ENCODE measurements around the gene SAMD11.
A peak's percentile ranks its signal among the peaks of the same experiment; 100 is the strongest.

Gene SAMD11

GRCh38 chr1:905811-906599 lies 17.7 kb upstream of the SAMD11 start:
- DNase-seq (ENCODE audit: low read depth): no peak

DNA sequence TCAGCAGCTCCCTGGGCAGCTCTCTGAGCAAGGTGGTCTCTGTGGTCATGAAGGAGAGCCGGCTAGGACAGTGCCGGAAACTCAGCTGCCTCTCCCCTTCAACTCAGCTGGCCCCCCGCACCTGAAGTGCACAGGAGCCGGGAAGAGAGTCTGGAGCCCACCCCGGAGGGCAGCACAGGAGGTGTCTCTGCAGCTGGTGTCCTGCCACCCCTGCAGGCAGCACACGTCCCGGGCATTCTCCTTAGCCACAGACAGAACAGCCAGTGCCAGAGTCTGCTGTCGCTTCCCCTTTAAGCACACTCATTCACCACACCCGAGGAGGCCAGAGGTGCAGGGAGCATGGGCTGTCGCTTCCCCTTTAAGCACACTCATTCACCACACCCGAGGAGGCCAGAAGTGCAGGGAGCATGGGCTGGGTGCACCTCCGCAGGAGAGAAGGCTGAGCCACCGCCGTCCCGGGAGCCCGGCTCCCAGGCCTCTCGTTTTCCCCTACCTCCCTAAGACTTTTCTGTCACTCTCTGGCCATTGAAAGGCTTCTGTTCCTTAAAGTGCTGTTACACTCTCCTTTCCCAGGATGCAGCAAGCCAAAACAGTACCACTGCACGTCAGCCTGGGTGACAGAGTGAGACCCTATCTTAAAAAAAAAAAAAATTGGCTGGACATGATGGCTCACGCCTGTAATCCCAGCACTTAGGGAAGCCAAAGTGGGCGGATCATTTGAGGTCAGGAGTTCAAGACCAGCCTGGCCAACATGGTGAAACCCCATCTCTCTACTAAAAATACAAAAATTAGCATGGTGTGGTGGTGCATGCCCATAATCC lies 16.9 kb upstream of the SAMD11 start:
- no peak for DNase-seq (ENCODE audit: low read depth)

DNA sequence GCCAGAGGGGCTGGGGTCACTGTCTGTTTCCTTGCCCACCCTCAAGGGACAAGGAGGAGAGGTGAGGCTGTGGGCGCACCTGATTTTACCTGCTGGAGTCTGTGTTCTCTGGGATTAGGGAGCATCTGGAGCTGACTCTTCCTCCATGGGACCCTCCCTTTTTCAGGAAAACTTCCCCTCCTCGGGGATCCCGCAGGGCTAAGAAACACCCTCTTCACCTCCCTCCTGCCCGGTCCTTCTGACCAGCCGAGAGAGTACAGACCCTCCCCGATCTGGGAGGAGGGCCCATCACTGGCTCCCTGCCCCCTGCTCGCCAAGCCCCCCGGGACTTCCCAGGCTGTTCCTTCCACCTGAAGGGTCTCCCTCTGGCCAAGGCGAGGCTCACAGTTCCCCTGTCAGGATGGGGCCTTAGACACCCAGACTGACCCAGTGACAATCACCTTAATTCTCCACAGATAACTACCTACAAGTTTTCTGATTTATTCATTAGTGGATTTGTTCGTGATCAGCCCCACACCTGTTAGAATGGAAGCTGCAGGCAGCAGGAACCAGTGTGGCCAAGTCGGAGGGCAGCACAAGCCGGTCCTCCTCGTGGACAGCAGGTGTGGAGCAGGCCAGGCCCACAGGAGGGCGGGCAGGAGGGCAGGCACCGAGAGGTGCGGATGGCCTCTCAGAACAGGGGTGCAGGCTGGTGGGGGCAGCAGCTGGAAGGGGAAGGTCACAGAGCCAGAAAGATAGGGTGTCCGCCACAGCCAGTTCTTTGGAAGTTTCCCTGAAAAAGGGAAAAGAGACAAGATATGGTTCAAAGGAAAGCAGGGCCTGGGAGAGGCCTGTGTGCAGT lies 15.9 kb upstream of the SAMD11 start:
- DNase-seq (ENCODE audit: low read depth): no peak

DNA sequence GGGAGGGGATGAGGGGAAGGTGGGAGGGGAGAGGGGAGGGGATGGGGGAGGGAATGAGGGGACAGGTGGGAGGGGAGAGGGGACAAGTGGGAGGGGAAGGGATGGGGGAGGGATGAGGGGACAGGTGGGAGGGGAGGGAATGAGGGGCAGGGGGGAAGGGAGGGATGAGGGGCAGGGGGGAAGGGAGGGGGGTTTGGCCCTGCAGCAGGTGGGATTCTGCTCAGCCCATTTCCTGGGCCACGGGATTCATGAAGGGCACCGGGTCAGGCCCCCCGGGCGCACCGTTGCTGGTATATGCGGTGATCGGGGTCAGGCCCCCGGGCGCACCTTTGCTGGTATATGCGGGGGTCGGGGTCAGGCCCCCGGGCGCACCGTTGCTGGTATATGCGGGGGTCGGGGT lies 15.1 kb upstream of the SAMD11 start:
- no peak for DNase-seq (ENCODE audit: low read depth)

- no peak for DNase-seq (ENCODE audit: low read depth)
Measured at GRCh38 chr1:909861-910310, 13.8 kb upstream of the SAMD11 start.

DNA sequence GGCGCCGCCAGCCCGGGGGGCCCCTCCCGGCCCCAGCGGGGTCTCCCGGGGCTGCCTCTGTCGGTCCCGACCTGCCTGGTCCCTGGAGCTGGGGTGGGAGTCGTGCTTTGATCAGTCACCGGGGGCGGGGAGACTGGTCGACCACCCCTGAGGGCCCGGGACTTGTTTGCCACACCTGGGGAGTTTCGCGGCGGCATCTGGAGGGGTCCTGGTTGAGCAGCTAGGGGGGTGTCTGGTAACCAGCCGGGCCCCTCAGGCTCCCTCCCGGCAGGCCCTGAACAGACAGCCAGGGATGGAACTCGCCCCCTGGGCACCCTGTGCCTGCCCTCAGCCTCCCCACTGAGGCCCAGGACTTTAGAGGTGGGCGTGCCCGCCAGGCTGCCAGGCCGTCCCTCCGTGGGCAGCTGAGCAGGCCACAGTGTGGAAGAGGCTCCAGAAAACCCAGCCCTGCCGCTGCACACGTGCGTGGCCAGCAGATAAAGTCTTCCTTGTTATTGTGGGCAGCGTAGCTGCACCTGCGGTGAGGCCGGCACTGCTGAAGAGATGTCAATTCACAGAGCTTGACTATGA lies 13.3 kb upstream of the SAMD11 start:
- no peak for DNase-seq (ENCODE audit: low read depth)

DNA sequence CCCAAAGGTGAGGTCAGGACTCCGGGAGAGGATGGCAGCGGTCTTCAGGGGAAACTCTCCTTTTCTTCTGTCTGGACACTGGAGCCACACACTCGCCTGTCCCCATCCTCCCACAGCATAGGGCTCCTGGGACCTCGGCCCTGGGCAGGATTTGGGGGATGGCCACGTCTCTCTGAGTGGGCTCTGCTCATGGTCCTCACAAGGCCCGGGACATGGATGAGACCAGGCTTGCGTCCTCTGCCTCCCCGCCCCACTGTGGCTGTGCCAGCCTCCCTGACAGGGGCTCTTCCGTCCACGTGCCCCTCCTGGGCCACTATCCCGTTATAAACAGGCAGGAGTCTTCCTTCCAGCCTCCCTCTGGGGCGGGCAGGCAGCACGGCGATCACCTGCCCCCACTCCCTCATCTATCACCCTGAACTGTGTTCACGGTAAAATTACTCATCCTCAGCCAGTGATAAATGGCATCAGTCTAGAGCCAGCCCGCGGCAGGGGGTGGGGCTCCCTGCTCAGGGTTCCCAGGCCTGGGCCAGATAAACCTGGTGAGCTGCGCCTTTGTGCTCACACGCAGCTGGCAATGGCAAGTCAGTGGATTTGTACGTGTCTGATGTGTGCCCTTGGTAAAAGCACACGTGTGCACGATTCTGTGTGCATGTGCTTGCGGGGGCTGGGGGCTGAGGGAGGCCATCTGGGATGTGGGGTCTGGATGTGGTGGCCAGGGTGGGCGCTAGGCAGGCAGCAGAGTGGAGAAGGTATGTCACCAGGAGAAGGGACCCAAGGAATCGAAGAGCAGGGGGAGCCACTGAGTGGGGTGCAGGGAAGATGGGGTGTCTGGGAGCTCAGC lies 12.6 kb upstream of the SAMD11 start:
- peak; percentile 88 for DNase-seq (ENCODE audit: low read depth)

DNA sequence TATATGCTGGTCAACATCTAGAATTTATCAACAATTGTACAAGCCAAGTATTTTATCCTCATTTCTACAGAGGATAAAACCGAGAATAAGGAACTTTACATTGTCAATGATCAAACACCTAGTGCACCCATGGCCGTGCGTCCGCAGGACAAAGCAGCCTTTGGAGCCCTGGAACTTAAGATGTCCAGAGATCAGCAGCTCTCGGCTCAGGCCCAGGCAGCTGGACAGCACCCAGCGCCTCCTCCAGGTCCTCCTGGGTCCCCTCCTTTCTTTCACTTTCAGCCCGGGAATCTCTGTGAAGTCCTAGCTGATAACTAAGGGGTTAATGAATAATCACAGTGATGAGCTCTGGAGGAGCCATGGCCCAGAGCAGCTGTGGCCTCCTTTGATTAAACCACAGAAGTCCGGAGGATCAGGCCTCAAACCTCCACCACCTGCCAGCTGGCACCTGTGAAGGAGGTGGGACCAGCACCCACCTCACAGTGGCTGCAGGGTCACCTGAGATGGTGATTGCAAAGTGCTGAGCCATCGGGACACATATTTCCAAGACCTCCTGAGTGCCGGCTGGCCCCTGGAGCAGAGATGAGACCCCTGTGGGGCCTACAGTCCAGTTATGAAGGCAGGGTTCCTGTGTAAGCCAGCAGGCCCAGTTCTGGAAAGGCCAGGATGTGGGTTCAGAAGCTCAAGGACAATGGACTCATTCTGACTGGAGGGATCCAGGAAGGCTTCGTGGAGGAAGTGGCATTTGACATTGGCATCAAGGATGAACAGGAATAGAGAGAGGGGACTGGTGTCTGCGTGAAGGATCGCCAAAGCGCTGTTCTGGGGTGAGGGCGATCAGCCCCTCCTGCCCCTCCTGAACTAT lies 11.6 kb upstream of the SAMD11 start:
- DNase-seq (ENCODE audit: low read depth): no peak

DNA sequence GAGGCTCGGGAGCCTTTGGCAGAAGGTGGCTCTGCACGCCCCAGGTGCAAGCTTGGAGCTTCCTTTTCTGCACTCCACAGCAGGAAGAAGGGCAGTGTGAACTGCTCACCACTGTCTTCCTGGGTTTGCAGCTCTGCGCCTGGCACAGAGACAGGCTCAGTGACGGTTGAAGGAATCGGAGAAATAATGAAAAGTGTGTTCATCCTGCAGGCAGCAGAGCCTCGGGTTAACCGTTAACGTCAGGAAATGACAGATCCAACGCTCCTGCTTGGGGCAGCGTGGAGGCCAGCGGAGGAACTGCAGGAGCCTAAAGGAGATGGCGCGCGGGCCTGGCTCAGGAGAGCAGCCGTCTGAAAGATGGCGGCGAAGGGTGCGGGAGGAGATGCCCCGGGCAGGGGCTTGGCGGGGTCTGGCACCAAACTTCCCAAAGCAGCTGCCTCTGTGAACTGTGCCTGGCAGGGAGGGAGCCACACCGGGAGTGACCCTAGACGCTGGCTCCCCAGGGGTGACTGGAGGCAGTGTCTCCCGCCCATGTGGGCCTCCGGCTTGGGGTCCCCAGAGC lies 10.9 kb upstream of the SAMD11 start:
- no peak for DNase-seq (ENCODE audit: low read depth)

DNA sequence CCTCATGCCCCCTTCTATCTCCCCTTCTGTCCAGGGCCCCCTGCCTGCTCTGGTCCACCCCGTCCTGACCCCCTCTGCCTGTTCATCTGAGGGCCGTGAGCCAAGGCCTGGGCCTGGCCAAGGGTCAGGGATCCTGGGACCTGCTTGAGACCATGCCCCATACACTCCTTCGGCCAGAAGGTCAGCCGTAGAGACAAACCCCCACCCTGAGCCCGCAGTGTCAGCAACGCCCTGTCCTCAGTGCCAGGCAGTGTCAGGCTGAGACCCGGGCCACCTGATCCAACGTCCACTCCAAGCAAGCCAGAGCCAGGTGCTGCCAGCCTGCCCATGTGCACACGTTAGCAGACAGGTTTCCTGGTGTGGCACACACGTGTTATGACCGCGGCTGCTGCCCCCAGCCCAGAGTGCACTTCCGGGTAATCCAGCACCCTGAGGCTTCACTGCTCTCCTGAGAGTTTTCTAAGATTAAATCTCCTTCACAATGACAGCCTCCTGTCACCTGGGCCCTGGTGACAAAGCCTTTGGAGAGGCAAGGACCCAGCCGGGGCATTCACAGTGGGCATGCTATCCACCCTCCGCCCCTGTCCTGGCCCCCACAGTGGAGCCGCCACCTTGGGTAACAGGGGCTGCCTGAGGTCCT lies 10.1 kb upstream of the SAMD11 start:
- DNase-seq (ENCODE audit: low read depth): no peak

DNA sequence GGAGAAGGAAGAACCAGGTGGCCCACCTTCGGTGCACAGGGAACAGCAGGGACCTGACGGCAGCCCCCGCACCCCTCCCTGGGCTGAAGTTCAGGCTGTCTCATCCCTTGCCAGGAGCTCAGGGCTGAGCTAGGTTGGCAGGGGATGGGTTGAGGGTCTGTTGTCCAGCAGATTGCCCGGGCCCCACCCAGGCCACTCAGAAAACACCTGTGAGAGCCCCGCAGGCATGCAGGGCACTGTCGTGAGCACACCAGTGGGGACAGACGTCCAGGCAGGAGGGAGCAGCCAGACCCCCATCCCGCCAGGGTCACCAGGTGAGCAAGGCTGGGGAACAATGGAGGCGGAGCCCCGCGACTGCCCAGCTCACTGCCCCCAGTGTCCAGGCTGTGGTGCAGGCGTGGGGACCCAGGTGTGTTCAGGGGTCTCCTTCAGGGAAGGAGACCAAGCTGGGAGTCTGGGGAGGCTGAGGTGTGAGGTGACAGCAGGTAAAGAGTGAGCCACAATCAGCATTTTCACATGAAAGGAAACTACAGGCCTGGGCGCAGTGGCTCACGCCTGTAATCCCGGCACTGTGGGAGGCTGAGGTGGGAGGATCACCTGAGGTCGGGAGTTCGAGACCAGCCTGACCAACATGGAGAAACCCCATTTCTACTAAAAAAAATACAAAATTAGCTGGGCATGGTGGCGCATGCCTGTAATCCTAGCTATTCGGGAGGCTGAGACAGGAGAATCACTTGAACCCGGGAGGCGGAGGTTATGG lies 9.4 kb upstream of the SAMD11 start:
- no peak for DNase-seq (ENCODE audit: low read depth)

DNA sequence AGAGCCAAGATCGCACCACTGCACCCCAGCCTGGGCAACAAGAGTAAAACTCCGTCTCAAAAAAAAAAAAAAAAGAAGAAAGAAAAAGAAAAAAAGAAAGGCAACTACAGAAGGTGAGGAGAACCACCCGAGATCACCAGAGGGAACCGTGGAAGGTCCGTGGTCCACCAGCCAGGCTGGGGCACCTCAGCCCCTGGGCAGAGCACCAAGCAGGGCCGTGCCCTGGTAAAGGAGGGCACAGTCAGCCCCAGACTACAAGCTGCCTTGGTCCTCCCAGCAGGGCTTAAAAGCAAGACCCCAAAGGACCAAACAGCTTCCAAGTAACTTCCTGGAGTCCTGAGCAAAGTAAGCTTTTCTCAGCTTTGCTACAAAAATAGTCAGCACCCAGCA lies 8.8 kb upstream of the SAMD11 start:
- no peak for DNase-seq (ENCODE audit: low read depth)

- no peak for DNase-seq (ENCODE audit: low read depth)
Measured at GRCh38 chr1:915295-916172, 8.2 kb upstream of the SAMD11 start.

DNA sequence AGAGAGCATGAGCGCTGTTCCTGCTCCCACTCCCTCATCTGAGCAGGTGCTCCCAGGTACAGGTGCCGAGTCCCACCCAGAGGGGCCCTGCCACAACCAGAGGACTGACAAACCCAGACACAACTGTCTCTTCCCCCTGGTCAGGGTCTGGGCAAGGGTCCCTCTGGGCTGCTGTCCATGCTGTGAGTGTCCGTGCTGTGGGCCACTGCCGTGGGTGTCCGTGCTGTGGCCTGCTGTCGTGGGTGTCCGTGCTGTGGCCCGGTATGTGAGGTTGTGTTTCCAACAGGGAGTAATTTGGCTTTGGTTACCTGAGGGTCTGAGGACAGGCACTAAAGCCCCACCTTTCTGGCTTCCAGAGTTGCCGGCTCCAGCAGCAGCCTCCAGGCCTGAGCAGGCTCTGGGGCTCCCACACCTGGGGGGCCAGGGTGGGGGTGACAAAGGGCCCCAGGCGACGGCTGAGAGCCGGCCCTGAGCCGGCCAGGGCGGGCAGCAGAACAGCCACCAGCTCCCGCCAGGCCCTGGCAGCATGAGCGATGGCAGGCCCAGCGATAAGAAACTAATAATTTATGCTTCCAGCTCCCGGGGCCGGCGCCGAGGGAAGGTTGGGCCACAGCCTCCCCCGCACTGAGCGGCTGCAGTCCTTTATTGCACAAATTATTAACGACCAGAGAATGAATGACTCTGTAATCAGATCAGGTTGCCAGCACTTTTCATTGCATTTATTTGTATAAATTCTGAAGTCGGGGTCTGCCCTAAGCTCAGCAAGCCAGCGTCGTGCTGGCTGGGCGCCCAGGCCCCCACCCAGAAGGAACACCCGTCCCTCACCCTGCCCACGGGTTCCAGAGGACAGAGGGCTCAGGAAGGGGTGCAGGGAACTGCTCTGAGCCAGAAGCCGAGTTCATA lies 7.3 kb upstream of the SAMD11 start:
- peak; percentile 75 for DNase-seq (ENCODE audit: low read depth)

GRCh38 chr1:917076-917459 lies 6.7 kb upstream of the SAMD11 start:
- DNase-seq (ENCODE audit: low read depth): no peak

GRCh38 chr1:917466-918091 lies 6.1 kb upstream of the SAMD11 start:
- DNase-seq (ENCODE audit: low read depth): no peak
